ENCODE measurements around the gene C3orf52. TPM values are rescaled to one million over a fixed set of nuclear protein-coding genes. Genes with fewer than 3 reads are reported as not detected.

The C3orf52 gene
- total and polyA plus RNA-seq, 2 donors (not counting 1 experiment from before 2014, with no cell fraction given) = 1.5 to 1.8 TPM

DNA sequence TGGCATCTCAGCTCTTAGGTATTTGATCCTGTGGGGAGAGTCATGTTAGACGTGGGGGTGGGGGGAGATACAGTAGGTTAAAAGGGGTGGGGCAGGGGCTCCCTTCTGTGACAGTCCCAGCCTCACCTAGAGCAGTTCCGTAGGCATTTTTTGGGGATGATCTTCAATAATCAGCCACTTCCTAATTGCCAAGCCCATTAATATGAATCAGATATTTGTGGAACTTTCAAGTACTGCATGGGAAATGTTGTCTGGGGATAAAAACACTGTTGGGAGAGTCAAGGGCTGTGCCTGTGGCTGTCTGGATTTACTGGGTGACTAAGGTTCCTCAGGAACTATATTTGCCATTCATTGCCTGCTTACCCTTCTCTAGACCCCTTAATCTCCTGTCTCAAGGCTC, 9.5 kb downstream of the C3orf52 start:
- Histone ChIP-seq H3K4me3 (replicated peaks in 1 of 4; ENCODE audit: control extremely low read depth in 1 of 4, insufficient read depth in 1 of 4, low read depth in 3 of 4, low read length in 4 of 4) (no peak overlapping the region), H3K27me3 (ENCODE audit: control insufficient read depth, insufficient read depth, low read length) (no peaks in the 10 kb centered on the region), H4K20me1 (ENCODE audit: control insufficient read depth, extremely low read depth, insufficient read depth, low read length) (no peaks in the 10 kb centered on the region), H3K79me2 (ENCODE audit: control insufficient read depth, insufficient read depth, low read length) (peaks cover 2% of the 10 kb centered on the region), H3K9ac (ENCODE audit: insufficient read depth, low read length) (no peak overlapping the region), H2AFZ (ENCODE audit: low read length) (no peak overlapping the region), H3K36me3 (ENCODE audit: control insufficient read depth, insufficient read depth, low read length) (no peaks in the 10 kb centered on the region), H3K4me1 (ENCODE audit: control insufficient read depth, extremely low read depth, insufficient read depth, low read length) (peaks cover 4% of the 10 kb centered on the region), H3K4me2 (ENCODE audit: extremely low read depth, insufficient read depth, low read length) (no peak overlapping the region), H3K9me3 (ENCODE audit: control insufficient read depth, insufficient read depth, low read depth, low read length) (no peaks in the 10 kb centered on the region), H3K27ac (ENCODE audit: insufficient read depth, low read length) (no peak overlapping the region)
- DNase-seq (ENCODE audit: low read depth in 2 of 2) = peak in 1 of 2 donors; percentile 21
- TF ChIP-seq, protein P1, sequence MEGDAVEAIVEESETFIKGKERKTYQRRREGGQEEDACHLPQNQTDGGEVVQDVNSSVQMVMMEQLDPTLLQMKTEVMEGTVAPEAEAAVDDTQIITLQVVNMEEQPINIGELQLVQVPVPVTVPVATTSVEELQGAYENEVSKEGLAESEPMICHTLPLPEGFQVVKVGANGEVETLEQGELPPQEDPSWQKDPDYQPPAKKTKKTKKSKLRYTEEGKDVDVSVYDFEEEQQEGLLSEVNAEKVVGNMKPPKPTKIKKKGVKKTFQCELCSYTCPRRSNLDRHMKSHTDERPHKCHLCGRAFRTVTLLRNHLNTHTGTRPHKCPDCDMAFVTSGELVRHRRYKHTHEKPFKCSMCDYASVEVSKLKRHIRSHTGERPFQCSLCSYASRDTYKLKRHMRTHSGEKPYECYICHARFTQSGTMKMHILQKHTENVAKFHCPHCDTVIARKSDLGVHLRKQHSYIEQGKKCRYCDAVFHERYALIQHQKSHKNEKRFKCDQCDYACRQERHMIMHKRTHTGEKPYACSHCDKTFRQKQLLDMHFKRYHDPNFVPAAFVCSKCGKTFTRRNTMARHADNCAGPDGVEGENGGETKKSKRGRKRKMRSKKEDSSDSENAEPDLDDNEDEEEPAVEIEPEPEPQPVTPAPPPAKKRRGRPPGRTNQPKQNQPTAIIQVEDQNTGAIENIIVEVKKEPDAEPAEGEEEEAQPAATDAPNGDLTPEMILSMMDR (conservative IDR thresholded peaks at IDR 0.05 in 1 of 2, IDR thresholded peaks at IDR 0.05 in 1 of 2; ENCODE audit: low read depth in 1 of 2, low read length in 2 of 2) = no peak
- no peak for TF ChIP-seq EZH2 (IDR thresholded peaks at IDR 0.05; ENCODE audit: low read length, missing control alignments)

DNA sequence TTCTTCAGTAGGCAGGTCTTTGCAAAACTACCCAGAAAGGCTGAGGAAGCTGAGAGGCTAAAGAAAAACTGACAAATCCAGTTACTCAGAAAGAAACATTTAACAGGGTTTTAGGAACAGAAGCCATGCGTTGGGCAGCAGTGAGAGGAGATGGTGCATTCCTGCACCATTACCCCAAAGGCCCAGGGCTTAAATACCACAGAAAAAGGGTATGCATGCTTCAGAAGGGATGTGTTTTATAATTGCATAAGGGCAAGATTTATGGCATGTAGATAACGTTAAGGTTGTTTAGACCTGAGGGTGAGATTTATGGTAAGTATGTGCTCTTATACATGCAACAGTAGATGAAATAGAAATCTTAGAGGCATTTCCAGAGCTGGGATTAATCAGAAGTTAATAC, 10.0 kb downstream of the C3orf52 start:
- TF ChIP-seq EZH2 (IDR thresholded peaks at IDR 0.05; ENCODE audit: low read length, missing control alignments) = no peak
- TF ChIP-seq, protein P1 (conservative IDR thresholded peaks at IDR 0.05 in 1 of 2, IDR thresholded peaks at IDR 0.05 in 1 of 2; ENCODE audit: low read depth in 1 of 2, low read length in 2 of 2) = no peak
- peak in 1 of 2 donors; percentile 38 for DNase-seq (ENCODE audit: low read depth in 2 of 2)
- H2AFZ ChIP-seq (ENCODE audit: low read length) = no peak overlapping the region
- H3K27ac ChIP-seq (ENCODE audit: insufficient read depth, low read length) = no peak overlapping the region
- H3K4me2 ChIP-seq (ENCODE audit: extremely low read depth, insufficient read depth, low read length) = no peak overlapping the region
- peaks cover 4% of the 10 kb centered on the region for H3K4me1 ChIP-seq (ENCODE audit: control insufficient read depth, extremely low read depth, insufficient read depth, low read length)
- H4K20me1 ChIP-seq (ENCODE audit: control insufficient read depth, extremely low read depth, insufficient read depth, low read length) = no peaks in the 10 kb centered on the region
- no peaks in the 10 kb centered on the region for H3K9me3 ChIP-seq (ENCODE audit: control insufficient read depth, insufficient read depth, low read depth, low read length)
- no peak overlapping the region for H3K9ac ChIP-seq (ENCODE audit: insufficient read depth, low read length)
- no peak overlapping the region for H3K4me3 ChIP-seq (replicated peaks in 1 of 4; ENCODE audit: control extremely low read depth in 1 of 4, insufficient read depth in 1 of 4, low read depth in 3 of 4, low read length in 4 of 4)
- H3K36me3 ChIP-seq (ENCODE audit: control insufficient read depth, insufficient read depth, low read length) = no peaks in the 10 kb centered on the region
- no peaks in the 10 kb centered on the region for H3K27me3 ChIP-seq (ENCODE audit: control insufficient read depth, insufficient read depth, low read length)
- peaks cover 2% of the 10 kb centered on the region for H3K79me2 ChIP-seq (ENCODE audit: control insufficient read depth, insufficient read depth, low read length)

DNA sequence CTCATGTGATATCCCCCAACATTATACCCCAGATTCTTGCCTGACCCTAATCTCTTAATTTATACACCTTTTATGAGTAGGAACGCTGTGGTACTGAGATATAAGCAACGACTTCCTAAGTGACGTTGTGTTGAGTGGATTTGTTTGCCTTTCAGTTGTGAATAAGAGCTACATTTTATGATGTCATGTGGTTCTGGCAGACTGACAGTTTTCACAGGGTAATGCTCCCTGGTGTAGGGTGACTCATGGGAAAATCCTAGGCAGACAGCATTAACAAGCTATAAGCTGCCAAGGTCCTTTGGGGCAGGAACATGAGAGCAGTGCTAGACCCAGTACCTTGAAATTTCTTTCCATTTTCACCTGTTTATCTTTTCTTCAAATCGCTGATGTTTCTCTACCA, 11.2 kb downstream of the C3orf52 start:
- Histone ChIP-seq H3K4me2 (ENCODE audit: extremely low read depth, insufficient read depth, low read length) (peak overlapping the region; percentile 38), H2AFZ (ENCODE audit: low read length) (no peak overlapping the region), H3K79me2 (ENCODE audit: control insufficient read depth, insufficient read depth, low read length) (no peaks in the 10 kb centered on the region), H3K4me3 (replicated peaks in 1 of 4; ENCODE audit: control extremely low read depth in 1 of 4, insufficient read depth in 1 of 4, low read depth in 3 of 4, low read length in 4 of 4) (no peak overlapping the region), H3K4me1 (ENCODE audit: control insufficient read depth, extremely low read depth, insufficient read depth, low read length) (peaks cover 6% of the 10 kb centered on the region), H3K9me3 (ENCODE audit: control insufficient read depth, insufficient read depth, low read depth, low read length) (no peaks in the 10 kb centered on the region), H3K27ac (ENCODE audit: insufficient read depth, low read length) (no peak overlapping the region), H4K20me1 (ENCODE audit: control insufficient read depth, extremely low read depth, insufficient read depth, low read length) (no peaks in the 10 kb centered on the region), H3K27me3 (ENCODE audit: control insufficient read depth, insufficient read depth, low read length) (no peaks in the 10 kb centered on the region), H3K36me3 (ENCODE audit: control insufficient read depth, insufficient read depth, low read length) (no peaks in the 10 kb centered on the region), H3K9ac (ENCODE audit: insufficient read depth, low read length) (no peak overlapping the region)
- no peak for TF ChIP-seq EZH2 (IDR thresholded peaks at IDR 0.05; ENCODE audit: low read length, missing control alignments)
- TF ChIP-seq, protein P1 (conservative IDR thresholded peaks at IDR 0.05 in 1 of 2, IDR thresholded peaks at IDR 0.05 in 1 of 2; ENCODE audit: low read depth in 1 of 2, low read length in 2 of 2) = no peak
- DNase-seq (ENCODE audit: low read depth in 2 of 2) = peak; percentile 99

Data from fibroblast of lung (primary cell).